Measurements from ENCODE around the gene KIAA0232.

KIAA0232 gene

GRCh38 chr4:6782147-6782845 lies at the start of gene KIAA0232:
TSS of gene KIAA0232 (plus strand) at chr4:6782727. CDS start at chr4:6824454, 41,727 bp downstream.
- peak within 1 kb of the TSS; percentile 80 for H3K27ac ChIP-seq (ENCODE audit: low read depth, low read length)

GRCh38 chr4:6733358-6734164 lies 49.0 kb upstream of the KIAA0232 start:
- H3K4me3 ChIP-seq (ENCODE audit: low read length) = no peak overlapping the region
- H3K4me2 ChIP-seq (ENCODE audit: low read length) = no peak overlapping the region
- no peaks in the 10 kb centered on the region for H3F3A ChIP-seq (ENCODE audit: control insufficient read depth, insufficient read depth)
- no peaks in the 10 kb centered on the region for H3K27me3 ChIP-seq (ENCODE audit: control insufficient read depth, low read length)
- H3K79me2 ChIP-seq (ENCODE audit: control insufficient read depth, low read length) = no peaks in the 10 kb centered on the region
- H3K9me3 ChIP-seq (ENCODE audit: control insufficient read depth, insufficient read depth, low read length) = no peaks in the 10 kb centered on the region
- TF ChIP-seq CTCF (IDR thresholded peaks at IDR 0.05; ENCODE audit: low read depth, low read length, poor library complexity, severe bottlenecking) (no peak), EZH2phosphoT487 (IDR thresholded peaks at IDR 0.05; ENCODE audit: borderline replicate concordance, low read length) (no peak)
- H3K4me1 ChIP-seq (ENCODE audit: control insufficient read depth, low read length) = no peaks in the 10 kb centered on the region
- H3K9me2 ChIP-seq (replicated peaks; ENCODE audit: control insufficient read depth, low read length) = no peaks in the 10 kb centered on the region
- no peaks in the 10 kb centered on the region for H3K36me3 ChIP-seq (ENCODE audit: control insufficient read depth, low read length)
- H3K27ac ChIP-seq (ENCODE audit: low read depth, low read length) = no peak overlapping the region
- no peaks in the 10 kb centered on the region for H4K20me1 ChIP-seq (ENCODE audit: control insufficient read depth, insufficient read depth, low read depth, low read length)

More at GRCh38 chr4:6782147-6782845, at the start of gene KIAA0232:
- peaks cover 12% of the 10 kb centered on the region for H3K36me3 ChIP-seq (ENCODE audit: control insufficient read depth, low read length)
- no peaks in the 10 kb centered on the region for H3K27me3 ChIP-seq (ENCODE audit: control insufficient read depth, low read length)
- peaks cover 16% of the 10 kb centered on the region for H3F3A ChIP-seq (ENCODE audit: control insufficient read depth, insufficient read depth)
- H3K9me2 ChIP-seq (replicated peaks; ENCODE audit: control insufficient read depth, low read length) = no peaks in the 10 kb centered on the region
- peaks cover 28% of the 10 kb centered on the region for H3K4me1 ChIP-seq (ENCODE audit: control insufficient read depth, low read length)
- peaks cover 22% of the 10 kb centered on the region for H4K20me1 ChIP-seq (ENCODE audit: control insufficient read depth, insufficient read depth, low read depth, low read length)
- H3K79me2 ChIP-seq (ENCODE audit: control insufficient read depth, low read length) = peaks cover 42% of the 10 kb centered on the region
- peak within 1 kb of the TSS; percentile 97 for H3K4me3 ChIP-seq (ENCODE audit: low read length)
- no peak for TF ChIP-seq CTCF (IDR thresholded peaks at IDR 0.05; ENCODE audit: low read depth, low read length, poor library complexity, severe bottlenecking)
- no peak for TF ChIP-seq EZH2phosphoT487 (IDR thresholded peaks at IDR 0.05; ENCODE audit: borderline replicate concordance, low read length)
- H3K9me3 ChIP-seq (ENCODE audit: control insufficient read depth, insufficient read depth, low read length) = no peaks in the 10 kb centered on the region
- peak within 1 kb of the TSS; percentile 98 for H3K4me2 ChIP-seq (ENCODE audit: low read length)

GRCh38 chr4:6734165-6734786 lies 48.3 kb upstream of the KIAA0232 start:
- Histone ChIP-seq H3K9me3 (ENCODE audit: control insufficient read depth, insufficient read depth, low read length) (no peaks in the 10 kb centered on the region), H3K36me3 (ENCODE audit: control insufficient read depth, low read length) (no peaks in the 10 kb centered on the region), H3K4me2 (ENCODE audit: low read length) (no peak overlapping the region), H3F3A (ENCODE audit: control insufficient read depth, insufficient read depth) (no peaks in the 10 kb centered on the region), H3K79me2 (ENCODE audit: control insufficient read depth, low read length) (no peaks in the 10 kb centered on the region), H3K27me3 (ENCODE audit: control insufficient read depth, low read length) (no peaks in the 10 kb centered on the region), H3K9me2 (replicated peaks; ENCODE audit: control insufficient read depth, low read length) (no peaks in the 10 kb centered on the region), H3K4me1 (ENCODE audit: control insufficient read depth, low read length) (no peaks in the 10 kb centered on the region), H3K27ac (ENCODE audit: low read depth, low read length) (no peak overlapping the region), H4K20me1 (ENCODE audit: control insufficient read depth, insufficient read depth, low read depth, low read length) (no peaks in the 10 kb centered on the region), H3K4me3 (ENCODE audit: low read length) (no peak overlapping the region)
- no peak for TF ChIP-seq EZH2phosphoT487 (IDR thresholded peaks at IDR 0.05; ENCODE audit: borderline replicate concordance, low read length)
- no peak for TF ChIP-seq CTCF (IDR thresholded peaks at IDR 0.05; ENCODE audit: low read depth, low read length, poor library complexity, severe bottlenecking)
